SK-MEL-5 (cell line): ENCODE measurements around the gene NKAIN2. TPM values are rescaled to one million over a fixed set of nuclear protein-coding genes. Genes with fewer than 3 reads are reported as not detected.
"Not testable (repeated sequence)": the region's sequence is repeated elsewhere in the genome, so short reads cannot be mapped to it uniquely, and the experiment has no call there.

Source experiments
- DNase-seq: peaks from one replicate; pipeline ENCODE4 v3.0.0-alpha.2; 2016; ENCODE audit warnings: low read depth, low spot score
- in situ Hi-C: cut with HindIII; loops from 2 replicates; pipeline ENCODE4 v1.10.0; 2016; ENCODE audit warnings: low sequenced_read_pairs, high pct_unique_total_duplicates, low pct_unique_long_range_greater_than_20kb
- total RNA-seq: library from RNA; depleted of rRNA; stranded (reverse); fragments of >200 nt; shearing (Covaris generic); gene quantifications from 2 replicates; pipeline ENCODE4 v1.2.3, GENCODE V29; 2014

Gene NKAIN2
- total RNA-seq, 1 experiment from 2014 or later, result not detected

DNA sequence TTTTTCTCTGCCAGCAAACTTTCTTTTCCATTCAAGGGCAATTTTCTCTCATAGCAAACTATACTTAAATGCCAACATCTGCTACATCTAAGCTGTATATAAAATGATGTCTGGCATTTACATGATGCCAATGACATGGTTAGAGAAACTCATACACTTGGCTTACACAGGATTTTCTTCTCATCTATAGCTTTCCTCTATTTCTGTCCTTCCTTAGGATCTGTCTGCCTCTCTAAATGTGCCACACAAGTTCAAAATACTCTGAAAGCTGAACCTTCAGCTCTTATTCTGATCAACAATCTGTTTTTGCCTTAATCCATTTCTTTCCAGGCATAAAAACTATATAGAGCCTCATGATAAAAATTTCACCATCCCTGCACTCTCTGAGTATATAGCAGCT lies 867.7 kb downstream of the NKAIN2 start:
- in situ Hi-C loops, result no loop called here
- no peak for DNase-seq

DNA sequence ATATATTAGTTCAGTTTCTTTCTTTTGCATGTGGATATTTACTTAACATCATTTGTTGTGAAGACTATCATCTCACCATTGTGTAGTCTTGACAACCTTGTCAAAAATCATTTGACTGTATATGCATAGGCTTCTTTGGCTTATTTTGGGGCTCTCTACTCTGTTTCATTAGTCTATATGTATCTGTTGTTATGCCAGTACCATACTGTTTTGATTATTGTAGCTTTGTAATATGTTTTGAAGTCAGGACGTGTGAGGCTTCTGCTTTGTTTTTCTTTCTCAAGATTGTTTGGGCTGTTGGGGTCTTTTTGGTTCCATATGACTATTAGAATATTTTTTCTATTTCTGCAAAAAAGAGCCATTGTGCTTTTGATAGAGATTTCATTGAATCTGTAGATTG lies 870.4 kb downstream of the NKAIN2 start:
- in situ Hi-C loops, result no loop called here
- no peak for DNase-seq

DNA sequence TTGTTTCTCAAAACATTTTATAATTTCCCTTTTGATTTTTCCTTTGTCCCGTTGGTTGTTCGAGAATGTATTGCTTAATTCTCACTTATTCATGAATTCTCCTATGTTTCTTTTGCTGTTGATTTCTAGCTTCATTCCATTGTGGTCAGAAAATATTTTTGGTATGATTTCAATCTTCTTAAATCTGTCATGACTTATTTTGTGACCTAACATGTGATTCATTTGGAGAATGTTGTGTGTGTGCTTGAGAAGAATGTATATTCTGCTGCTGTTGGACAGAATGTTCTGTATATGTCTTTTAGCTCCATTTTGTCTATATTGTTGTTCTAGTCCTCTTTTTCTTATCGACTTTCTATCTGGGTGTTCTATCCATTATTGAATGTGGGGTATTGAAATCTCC lies 872.4 kb downstream of the NKAIN2 start:
- no peak for DNase-seq
- in situ Hi-C loops, result no loop called here

DNA sequence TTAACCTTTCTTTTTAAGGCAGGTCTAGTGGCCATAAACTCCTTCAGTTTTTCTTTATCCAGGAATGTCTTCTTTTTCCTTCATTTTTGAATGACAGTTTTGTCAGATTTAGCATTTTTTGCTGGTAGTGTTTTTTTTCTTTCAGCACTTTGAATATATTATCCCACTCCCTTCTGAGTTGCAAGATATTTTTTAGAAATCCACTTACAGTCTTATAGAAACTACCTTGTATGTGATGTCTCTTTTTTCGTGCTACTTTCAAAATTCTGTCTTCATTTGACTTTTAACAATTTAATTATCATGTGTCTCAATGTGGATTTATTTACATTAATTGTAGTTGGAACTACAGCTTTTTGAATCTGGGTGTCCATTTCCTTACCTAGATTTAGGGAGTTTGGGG lies 874.2 kb downstream of the NKAIN2 start:
- no peak for DNase-seq
- in situ Hi-C loops, result no loop called here

DNA sequence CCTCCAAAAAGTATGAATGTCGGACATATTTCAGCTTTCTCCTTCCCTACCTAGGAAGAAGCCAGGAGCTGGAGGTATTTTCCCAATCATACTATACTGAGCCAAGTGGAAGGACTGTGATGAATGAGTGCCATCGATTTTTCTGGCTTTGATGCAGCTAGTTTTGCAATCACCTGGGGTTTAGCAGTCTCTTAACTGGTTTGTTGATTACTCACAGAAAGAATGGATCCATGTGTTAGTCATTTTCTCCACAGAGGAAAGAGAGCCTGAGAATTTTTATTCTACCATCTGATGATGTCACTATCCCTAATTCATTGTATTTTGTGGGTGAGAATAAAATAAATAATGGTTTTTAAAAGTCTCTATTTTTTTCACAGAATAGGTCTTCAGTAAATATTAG lies 875.7 kb downstream of the NKAIN2 start:
- in situ Hi-C loops, result no loop called here
- no peak for DNase-seq

DNA sequence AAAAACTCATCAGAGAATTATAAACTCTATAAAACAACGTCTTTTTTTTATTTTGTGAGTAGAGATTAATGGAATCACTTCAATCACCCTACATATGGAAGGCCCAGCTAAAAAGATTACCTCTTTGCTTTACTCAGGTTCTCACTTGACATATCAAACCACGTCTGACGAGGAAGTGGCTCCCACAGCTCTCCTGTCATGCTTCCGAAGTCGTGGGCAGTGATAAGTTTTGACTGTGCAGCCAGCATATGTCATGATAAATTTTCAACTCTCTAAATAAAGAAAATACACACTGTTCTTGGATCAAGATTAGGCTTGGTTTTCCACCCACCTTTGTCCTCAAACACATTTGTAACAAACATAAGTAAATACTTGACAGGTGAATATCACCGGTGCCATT lies 879.1 kb downstream of the NKAIN2 start:
- no peak for DNase-seq
- in situ Hi-C loops, result no loop called here

DNA sequence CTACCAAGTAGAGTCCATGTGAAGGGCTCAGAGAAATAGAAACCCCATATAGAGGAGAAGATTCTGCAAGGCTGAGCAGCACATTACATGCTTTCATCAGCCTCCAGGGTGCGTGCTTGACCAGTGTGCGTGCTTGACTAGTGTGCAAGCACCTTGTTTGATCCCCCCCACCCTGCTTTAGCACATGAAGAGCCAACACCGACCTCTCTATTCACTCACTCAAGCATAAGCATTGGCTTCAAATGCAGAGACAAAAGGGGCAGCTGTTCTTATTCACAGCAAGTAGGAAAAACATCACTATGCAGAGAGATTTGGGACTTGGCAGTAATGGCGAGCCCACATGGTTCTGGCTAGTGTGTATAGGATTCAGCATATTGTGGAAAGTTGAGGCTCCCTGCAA lies 879.8 kb downstream of the NKAIN2 start:
- in situ Hi-C loops, result no loop called here
- DNase-seq, result peak; percentile 23

DNA sequence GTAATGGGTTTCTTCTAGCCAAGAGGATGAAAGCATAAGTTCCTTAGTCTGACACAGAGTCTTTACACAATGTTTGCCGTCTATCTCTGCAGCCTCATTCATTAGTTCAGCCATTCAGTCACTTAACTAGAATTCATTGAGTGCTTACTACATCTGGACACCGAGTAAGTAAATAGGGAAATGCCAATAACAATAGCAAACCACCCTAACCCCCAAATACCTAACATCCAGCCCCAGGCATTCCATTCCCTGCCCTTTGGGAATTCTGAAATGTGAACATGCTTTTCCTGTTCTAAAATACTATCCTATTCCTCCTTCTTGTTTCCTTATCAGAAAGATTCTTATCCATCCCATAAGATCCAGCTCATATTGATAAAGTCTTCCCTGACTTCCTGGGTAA lies 881.0 kb downstream of the NKAIN2 start:
- in situ Hi-C loops, result no loop called here
- DNase-seq, result no peak

DNA sequence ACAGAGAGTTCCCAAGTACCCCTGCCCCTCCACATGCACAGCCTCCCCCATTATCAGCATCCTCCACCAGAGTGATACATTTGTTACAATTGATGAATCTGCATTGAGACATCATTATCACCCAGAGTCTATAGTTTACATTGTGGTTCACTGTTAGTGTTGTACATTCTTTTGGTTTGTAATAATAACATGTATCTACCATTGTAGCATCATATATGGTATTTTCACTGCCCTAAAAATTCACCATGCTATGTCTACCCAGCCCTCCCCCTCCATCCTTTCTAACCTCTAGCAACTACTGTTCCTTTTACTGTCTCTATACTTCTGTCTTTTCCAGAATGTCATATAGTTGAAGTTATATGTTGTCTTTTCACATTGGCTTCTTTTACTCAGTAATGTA lies 884.7 kb downstream of the NKAIN2 start:
- no peak for DNase-seq
- in situ Hi-C loops, result no loop called here

DNA sequence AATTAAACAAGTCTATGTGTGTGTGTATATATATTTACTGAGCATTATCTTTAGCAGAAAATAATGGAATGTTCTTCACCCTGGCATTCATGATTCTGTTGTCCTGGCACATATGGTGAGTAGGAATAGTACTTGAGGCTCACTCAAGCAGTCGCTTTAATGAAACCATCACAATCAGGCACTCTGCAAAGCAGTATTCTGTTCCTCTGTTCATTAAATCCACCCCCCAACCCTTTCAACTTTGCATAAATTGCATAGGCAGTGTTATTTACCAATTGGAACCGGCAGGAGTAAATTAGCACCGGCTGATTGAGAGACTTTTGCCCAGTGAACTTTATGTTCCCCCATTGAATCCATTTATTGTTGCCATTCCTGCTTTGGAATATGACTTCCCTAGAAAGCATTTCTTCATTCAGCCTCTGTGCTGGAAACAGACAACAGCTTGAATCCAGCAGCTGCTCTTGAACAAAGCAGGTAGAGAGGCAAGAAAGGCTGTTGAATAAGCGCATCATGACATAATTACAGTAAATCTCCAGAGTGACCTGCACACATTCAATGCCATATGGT lies 890.6 kb downstream of the NKAIN2 start:
- in situ Hi-C loops, result no loop called here
- no peak for DNase-seq

DNA sequence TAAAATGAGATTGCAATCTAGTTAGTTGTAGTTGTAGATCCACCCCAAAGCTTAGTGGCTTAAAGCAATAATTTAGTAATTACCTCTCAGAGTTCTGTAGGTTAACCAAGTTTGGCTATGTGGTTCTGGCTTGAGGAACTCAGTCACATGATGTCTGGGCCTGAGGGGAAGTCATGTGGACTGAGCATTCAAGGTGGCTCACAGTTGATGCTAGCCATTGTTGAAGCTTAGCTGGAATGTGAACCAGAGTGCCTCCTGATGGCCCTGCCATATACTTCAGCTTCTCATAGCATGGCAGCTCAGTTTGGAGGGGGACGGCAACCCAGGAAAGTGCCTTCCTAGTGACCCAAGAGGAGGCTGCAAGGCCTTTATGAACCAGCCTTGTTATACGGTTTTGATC lies 895.4 kb downstream of the NKAIN2 start:
- in situ Hi-C loops, result no loop called here

DNA sequence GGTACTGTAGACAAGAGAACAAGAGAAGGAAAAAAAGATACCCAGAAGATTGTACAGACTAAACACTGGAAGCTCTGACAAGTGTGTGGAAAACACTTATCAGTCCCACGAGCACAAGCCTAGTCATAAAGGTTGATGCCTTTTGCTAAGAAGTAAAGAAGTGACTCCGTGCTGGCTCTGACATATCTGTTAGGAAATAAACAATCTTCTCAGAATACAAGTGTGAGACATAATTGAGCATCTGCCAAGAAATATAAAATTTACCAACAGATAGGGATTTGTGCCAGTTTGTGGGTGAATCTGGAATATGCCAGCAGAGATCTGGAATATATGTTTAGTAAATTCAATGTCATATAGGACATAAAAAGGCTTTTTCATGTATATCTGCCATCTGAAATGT lies 899.9 kb downstream of the NKAIN2 start:
- in situ Hi-C loops, result no loop called here
- DNase-seq, result no peak

More for the DNA sequence above, 895.4 kb downstream of the NKAIN2 start:
- peak; percentile 2 for DNase-seq

DNA sequence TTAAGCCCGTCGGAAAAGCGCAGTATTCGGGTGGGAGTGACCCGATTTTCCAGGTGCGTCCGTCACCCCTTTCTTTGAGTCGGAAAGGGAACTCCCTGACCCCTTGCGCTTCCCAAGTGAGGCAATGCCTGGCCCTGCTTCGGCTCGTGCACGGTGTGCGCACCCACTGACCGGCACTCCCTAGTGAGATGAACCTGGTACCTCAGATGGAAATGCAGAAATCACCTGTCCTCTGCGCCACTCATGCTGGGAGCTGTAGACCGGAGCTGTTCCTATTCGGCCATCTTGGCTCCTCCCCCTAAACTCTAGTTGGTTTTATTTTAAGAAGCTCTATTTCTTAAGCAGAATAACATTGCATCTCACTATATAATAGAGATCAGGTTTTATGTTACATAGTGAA lies 908.9 kb downstream of the NKAIN2 start:
- DNase-seq, in situ Hi-C loops: not testable (repeated sequence)

DNA sequence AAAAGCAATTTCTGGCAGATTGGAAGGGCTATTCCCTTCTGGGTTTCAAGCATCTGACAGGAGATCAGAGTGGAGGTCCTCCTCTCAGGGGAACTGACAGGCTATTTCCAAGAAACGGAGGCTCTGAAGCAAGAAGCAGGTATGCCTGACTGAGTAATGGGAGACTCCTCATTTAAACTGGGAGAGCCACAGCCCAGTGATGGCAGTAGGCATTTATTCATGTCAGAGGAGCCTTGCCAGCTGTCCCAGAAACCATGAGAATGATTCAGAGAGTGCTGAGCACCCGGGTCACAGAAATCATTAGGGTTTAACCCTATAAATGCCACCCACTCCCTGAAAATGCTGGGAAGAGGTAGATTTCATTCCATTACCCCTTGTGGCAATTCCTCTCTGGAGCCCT lies 911.1 kb downstream of the NKAIN2 start:
- in situ Hi-C loops, result no loop called here
- no peak for DNase-seq

DNA sequence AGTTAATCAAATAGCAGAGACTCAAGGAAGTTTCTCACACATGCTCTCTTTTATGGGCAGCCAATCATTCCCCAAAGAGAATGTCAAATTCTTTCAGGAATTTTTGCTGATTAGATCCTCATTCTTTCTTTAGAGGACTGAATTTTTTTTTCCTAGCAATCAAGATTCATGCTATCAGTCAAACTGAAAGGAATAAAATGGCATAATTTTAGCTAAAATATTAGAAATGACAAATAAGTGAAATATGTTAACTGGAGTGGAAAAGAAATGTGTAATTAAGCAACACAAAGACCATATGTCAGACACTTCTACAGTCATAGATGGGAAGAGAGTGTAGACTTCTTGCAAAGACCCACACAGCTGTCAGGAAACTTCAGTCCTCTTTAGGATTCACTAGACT lies 916.2 kb downstream of the NKAIN2 start:
- in situ Hi-C loops, result no loop called here
- DNase-seq, result no peak

DNA sequence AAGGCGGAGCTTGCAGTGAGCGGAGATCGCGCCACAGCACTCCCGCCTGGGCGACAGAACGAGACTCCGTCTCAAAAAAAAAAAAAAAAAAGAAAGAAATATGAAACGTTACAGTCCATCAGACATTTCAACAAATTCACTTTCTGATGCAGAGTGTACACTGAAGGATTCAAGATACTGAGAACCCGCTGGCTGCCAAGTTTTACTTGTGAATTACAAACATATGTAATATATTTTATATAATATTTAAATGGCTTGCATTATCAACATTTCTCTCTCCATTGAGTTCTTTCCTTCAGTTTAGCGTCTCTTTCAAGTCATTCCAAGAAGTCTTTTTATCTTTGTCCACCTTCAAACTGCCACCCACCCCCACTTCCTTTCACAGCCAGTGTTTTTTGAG lies 917.7 kb downstream of the NKAIN2 start:
- in situ Hi-C loops, result no loop called here
- DNase-seq, result no peak

DNA sequence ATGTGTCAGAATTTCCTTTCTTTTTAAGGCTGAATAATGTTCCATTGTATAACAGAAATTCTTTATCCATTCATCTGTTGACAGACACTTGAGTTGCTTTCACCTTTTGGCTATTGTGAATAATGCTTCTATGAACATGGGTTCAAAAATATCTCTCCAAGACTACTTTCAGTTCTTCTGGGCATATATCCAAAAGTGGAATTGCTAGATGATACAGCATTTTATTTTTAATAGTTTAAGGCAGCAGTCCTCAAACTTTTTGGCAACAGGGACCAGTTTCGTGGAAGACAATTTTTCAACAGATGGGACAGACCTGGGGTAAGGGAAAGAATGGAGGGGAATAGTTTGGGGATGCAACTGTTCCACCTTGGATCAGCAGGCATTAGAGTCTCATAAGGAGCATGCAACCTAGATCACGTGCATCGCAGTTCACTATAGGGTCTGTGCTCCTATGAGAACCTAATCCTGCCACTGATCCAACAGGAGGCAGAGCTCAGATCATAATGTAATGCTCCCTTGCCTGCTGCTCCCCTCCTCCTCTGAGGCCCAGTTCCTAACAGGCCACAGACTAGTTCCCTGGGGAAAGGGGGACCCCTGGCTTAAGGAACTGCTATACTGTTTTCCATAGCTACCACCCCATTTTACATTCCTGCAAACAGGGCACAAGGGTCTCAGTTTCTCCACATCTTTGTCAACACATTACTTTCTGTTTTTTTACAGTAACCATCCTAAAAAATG lies 918.6 kb downstream of the NKAIN2 start:
- no peak for DNase-seq
- in situ Hi-C loops, result no loop called here

DNA sequence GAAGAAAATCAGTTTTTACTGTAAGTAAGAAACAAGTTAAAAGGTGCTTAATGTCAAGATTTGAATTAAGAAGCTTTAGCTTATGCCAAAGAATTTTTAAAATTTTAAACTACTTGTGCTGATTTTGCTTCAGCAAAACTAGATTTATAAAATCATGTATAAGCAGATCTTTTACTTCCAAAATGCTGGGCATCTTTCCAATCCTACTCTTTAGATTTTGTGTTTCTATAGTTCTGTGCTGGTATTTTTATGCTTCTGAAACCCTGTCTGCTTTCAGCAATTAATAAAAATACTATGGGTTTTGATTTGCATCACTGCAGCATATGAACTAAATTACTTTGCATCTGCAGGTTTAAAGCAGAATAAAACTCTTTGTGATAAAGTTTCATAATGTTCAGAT lies 920.0 kb downstream of the NKAIN2 start:
- DNase-seq, result no peak
- in situ Hi-C loops, result no loop called here

DNA sequence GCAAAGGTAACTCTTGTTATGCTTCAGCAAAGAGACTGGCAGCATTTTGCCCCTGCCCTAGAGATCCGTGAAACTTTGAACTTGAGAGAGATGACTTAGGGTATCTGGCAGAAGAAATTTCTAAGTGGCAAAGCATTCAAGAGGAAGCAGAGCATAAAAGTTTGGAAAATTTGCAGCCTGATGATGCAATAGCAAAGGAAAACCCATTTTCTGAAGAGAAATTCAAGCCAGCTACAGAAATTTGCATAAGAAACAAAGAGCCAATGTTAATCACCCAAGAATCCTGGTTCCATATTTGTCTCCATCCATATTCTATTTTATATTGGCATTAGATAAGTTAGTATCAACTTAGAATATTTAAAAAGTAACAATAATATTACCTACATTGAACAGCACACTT lies 934.1 kb downstream of the NKAIN2 start:
- in situ Hi-C loops, DNase-seq: not testable (repeated sequence)

DNA sequence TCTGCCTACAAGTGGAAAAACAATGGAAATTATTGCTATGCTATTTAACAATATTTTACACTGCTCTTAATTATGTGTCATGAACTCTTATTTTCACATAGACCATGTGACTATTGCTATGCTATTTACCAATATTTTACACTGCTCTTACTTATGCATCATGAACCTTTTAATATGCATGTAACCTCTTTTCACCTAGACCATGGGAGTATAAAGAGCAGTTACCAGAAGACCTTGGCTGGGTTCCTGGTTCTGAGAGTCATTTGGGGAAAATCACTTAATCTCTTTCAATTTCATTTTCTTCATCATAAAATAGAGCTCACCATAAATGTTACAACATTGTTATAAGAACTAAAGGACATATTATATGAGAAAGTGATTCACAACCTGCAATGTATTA lies 934.8 kb downstream of the NKAIN2 start:
- no peak for DNase-seq
- in situ Hi-C loops, result no loop called here
